ENCODE results near the gene ANKRD2.
A peak's percentile ranks its signal among the peaks of the same experiment; 100 is the strongest.

ANKRD2 gene

DNA sequence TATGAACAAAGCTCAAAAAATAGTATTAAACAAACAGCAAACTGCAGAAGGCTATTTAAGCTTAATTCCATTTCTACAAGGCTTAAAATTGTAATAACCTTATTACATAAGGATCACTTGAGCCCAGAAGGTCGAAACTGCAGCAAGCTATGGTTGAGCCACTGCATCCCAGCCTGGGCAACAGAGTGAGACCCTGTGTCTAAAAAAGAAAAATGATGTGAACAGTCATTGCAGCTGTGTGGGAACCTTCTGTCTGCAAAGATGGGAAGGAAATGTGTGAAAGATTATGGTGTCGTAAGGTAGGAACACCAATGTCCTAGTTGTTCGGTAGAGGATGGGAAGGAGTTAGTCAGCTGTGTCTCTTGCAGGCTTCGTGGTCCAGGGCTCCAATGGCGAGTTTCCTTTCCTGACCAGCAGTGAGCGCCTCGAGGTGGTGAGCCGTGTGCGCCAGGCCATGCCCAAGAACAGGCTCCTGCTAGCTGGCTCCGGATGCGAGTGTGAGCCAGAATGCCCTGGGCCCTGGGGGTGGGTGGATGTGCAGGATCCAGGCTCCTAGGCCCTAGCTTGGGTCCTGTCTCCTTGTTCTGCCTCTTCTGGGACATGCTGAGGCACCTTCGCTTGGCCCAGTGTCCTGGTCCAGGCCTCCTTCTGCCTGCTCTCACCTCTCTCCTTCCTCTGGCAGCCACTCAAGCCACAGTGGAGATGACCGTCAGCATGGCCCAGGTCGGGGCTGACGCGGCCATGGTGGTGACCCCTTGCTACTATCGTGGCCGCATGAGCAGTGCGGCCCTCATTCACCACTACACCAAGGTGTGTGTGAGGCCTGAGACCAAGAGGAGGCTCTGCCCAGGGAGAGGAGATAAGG is 26.1 kb downstream of the ANKRD2 start:
- no peak for DNase-seq

DNA sequence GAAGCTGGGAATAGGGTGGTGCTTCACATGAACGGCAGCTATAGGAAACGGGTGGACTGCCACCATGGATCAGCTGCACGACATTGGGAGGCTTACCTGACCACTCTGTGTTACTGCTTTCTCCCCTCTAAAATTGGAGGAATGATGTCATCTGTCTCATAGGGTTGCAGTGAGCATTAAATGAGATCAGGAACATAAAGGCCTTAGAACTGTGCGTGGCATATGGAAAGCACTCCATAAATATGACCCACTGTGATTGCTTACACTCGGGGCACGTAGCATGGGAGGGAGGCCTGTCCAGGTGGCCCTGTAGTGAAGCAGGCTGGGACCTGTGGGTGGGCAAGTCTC is 26.7 kb downstream of the ANKRD2 start:
- DNase-seq = no peak

DNA sequence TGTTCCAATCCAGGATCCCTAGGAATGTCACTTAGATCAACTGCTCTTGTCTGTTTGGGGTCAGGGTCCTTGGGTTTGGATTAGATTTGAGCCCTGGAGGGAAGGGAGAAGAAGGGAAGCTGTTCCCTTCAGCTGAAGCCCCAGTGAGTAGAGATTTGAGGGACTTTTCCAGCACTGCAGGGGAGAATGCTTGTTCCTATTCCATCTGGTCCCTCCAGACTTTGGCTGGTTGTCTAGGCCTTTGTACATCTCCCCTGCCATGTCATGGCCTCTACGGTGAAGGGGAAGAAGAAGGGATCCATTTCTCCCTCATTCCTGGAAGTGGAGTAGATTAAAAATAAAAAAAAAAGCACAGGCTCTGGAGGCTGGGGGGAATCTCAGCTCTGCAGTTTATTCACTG is 28.0 kb downstream of the ANKRD2 start:
- no peak for DNase-seq

DNA sequence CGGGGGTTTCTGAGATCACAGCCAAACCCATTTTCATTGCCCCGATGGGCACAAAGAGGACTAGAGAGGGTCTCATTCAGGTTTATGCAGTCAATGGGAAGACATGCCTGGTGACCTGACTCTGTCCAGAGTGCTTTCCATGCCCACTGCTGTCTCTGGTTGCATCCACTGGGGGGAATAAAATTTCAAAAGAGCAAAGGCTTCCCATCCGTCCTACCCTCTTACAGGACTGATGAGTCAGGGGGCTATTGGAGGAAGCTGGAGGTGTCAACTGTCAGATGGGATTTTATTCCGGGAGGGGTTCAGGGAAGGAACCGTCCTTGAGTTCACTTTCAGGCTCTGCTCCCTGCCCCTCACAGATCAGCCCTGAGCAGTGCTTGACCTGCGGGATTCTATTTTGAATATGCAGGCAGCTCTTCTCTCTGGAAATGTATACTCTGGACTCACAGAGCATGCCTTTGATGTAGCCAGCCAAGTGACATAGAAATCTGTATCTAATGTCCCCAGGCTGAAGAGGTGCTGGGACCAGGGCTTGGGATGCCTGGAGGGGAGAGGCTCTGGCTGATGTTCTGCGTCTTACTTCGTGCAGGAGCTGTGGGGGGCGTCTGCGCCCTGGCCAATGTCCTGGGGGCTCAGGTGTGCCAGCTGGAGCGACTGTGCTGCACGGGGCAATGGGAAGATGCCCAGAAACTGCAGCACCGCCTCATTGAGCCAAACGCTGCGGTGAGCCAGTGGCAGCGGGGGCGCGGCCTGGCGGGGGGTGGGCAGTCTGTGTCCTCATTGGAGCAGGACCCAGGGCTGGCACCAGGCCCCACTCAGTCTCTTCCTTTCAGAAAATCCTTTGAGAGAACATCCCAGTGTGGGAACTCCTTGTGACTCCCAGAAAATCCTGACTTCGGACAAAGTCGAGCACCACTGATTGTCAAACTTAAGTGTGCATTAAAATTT is 29.0 kb downstream of the ANKRD2 start:
- no peak for DNase-seq

DNA sequence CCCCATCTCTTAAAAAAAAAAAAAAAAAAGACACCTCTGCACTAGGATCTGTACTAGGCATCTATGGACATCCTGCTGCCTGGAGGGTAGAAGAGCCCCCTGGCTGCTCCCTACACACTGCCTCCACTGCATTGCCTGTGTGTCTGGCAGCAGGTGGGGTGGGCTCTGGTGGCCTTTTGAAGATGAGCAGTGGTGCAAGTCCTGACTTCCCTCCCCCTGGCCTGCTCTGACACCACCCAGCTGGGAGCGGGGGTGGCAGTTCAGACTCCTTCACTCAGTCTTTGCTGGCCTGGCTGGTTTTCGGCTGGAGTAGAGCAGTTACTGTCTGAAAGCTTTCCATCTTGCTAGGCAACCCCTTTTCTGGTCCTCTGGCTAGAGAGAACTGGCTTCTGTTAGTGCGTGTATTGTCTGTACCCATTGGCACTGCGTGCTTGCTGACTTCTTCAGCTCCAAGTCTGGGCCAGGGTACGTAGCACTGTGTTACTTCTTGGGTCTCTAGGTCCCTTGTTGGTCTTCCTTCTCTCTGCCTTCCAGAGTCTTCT is 34.6 kb downstream of the ANKRD2 start:
- DNase-seq = no peak

DNA sequence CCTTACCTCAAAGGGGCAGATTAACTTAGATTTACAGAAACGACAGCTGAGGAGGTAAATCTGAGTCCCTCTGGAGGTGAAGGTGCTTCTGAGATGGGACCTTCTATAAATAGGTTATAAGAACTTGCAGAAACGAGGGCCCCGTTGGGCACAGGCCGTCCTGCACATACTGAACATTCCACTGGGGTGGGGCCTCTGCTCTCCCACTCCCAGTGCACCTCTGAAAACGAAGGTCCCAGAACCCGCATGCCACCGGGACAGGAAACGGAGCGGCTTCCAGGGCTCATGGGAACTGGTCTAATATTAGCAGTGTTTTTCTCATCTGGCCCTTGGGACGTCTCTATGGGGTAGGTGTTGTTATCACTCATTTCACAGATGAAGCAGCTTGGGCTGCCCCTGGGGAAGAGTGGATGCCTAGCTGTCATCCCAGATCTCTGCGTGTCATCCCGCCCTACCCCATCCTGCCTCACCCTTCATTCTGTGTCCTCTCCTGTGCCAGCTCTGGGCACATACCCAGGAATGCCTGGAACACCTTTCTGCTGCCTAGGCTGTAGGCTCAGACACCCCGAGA is 36.5 kb downstream of the ANKRD2 start:
- DNase-seq = no peak

DNA sequence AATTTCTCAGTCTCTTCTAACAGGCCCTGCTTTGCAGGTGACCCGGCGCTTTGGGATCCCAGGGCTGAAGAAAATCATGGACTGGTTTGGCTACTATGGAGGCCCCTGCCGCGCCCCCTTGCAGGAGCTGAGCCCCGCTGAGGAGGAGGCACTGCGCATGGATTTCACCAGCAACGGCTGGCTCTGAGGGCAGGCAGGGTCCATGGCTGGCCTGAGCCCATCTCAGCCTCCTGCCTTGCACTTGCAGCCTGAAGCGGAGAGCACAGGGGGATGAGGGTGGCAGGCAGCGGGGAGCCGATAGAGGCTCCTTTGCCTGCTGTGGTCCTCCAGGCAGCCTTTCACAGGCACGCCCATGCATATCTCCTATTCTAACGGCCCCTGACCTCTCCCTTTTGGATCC is 38.9 kb downstream of the ANKRD2 start:
- DNase-seq = no peak

DNA sequence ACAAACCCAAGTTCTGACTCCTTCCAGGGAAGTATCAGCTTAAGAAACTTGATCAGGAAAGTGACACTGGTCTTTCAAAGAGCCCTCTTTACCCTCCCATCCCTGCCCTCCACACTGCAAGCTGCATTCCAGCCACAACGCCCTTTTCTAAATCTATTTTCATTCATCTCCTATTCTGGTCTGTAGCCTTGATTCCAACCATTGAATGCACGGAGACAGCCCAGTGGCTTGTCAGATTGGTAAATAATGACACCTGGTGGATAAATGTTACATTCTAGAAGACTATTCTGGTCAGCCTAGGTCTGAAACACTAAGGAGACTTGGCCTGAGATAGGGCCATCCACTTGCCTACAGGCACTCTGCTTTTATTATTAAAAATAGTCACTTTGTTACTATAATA is 39.8 kb downstream of the ANKRD2 start:
- no peak for DNase-seq

DNA sequence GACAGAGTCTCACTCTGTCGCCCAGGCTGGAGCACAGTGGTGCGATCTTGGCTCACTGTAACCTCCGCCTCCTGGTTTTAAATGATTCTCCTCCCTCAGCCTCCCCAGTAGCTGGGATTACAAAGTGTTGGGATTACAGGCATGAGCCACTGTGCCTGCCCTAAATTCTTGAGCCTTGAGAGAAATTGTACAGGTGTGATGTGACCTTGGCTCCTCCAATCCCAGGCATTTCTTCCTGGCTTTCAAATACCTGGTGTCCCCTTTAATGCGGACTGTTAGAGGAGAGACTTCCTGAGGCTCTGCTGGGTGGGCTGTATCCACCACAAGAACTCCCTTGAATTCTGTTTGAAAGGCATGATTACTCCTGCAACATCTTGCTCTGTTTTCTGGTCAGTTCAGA is 45.7 kb downstream of the ANKRD2 start:
- no peak for DNase-seq

DNA sequence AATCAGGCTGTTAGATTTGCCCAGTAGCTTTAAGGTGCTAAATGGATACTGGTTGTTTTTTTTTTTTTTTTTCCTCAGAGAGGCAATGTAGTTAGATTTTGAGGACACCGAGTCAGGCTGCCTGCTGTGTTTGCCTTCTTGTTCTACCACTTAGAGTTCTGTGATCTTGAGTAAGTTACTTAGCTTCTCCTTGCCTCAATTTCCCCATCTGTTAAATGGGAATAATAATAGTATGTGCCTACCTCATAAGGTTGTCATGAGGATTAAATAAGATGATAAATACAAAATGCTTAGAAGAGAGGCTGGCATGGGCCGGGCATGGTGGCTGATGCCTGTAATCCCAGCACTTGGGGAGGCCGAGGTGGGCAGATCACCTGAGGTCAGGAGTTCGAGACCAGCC is 46.2 kb downstream of the ANKRD2 start:
- DNase-seq = no peak

DNA sequence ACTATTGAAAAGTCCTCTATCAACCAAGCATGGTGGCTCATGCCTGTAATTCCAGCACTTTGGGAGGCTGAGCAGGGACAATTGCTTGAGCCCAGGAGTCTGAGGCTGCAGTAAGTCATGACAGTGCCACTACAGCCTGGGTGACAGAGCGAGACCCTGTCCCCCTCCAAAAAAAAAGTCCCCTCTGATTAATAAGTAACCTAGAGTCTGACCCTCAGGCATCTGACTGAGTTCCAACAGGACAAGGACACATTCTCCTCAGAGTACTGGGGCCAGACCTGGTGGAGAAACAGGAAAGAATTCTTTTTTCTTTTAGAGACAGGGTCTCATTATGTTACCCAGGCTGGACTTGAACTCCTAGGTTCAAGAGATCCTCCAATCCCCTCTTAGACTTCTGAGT is 50.7 kb downstream of the ANKRD2 start:
- no peak for DNase-seq

DNA sequence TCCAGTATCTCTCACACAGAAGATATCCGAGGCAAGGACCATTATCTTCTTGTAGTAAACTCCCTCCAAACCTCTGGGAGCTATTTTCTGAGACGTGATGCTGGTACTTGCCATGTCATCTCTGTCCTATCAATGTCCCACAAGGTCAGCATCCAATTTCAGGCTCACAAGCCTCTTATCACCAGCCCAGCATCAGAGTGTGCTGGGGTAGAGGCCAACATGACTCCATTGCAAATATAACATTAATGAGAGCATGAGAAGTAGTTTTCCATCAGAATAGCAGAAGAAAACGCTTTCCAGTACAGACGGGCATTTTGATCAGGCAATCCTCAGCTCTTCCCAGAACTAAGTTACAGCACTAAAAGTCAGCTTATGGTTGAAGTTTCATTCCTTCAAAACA is 55.2 kb downstream of the ANKRD2 start:
- no peak for DNase-seq

DNA sequence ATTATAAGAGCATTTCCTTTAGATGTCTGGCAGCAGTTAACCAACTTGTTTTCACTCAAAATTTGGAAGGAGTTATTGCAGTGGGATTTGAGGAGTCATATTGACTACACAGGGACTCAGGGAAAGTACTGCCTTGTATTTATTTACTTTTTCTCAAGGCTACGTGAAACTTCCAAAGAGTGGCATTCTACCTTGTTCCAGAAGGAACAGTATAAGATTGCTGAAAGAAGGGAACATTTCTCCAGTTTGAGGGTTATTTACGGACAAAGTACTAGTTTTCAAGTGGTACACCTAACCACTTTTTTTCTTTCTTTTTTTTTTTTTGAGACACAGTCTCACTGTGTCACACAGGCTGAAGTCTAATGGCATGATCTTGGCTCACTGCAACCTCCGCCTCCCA is 55.6 kb downstream of the ANKRD2 start:
- DNase-seq = no peak

DNA sequence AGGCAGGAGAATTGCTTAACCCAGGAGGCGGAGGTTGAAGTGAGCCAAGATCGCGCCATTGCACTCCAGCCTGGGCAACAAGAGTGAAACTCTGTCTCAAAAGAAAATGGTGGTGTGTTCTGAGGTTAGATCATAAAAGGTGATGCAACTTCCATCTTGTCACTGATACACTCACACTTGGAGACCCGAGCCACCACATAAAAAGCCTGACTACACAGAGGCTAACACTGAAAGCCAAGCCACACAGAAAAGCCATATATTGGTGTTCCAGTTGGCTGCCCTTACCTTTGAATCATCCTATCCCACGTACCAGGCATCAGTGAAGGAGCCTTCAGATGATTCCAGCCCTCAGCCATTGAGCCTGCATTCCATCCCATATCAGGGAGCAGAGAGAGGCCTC is 56.7 kb downstream of the ANKRD2 start:
- DNase-seq = no peak

DNA sequence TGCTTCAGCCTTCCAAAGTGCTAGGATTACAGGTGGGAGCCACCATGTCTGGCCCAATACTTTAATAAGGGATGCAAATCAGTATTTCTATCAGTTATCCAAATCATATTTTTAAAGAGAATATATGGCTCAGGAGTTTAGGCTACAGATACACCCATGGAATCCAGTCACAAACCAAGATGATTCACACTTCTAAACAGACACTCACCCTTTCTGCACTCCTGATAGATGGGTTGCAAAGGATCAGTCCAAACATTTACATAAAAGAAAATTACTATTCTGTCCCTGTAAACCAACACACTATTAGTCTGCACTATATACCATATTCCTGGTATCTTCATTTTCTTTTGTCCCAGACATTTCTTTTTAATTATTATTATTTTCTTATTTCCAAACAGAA is 58.5 kb downstream of the ANKRD2 start:
- DNase-seq = no peak

DNA sequence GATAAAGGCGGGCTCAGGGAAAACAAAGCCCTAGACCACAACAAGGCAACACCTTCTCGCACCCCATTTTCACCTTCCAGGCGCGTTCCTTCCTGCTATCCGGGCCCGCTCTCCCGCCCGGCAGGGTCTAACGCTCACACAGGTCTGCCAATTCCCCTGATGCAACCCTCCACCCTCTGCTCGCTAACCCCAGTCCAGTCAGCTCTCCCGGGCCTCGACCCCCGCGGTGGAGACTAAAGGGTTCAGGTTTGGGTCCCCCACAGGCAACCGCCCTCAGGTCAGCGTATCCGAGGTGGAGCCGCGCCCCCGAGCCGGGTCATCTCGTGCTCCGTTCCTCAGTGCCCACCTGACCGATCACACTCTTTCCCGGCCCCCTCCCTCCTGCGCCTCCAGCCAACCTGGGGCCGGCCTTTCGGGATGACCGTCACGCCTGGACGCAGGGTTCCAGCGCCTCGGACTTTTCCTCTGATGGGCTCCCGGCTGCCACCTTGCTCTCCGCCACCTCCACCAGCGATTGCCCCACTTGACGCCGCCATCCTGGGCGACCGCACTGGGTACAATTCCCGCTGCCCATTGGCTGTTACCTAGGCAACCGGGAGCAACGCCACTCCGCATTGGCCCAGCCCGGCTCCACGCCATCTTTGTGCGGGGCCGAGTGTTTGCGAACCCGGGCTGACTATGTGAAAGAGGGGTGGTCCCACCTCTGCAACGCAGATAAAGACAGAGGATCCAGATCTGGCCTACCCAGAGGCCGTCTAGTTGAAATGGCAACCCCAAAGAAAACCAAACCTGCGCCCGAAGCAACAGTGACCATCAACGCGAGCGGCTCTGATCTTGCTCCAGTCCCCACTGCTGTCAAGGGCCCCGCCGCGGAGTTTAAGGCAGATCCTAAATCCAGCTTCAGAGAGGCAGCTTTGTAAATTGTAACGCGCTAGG is 60.6 kb downstream of the ANKRD2 start, which contains the start of gene MORN4:
MORN4 (minus strand) TSS at position 552 of the 936 bp plus-strand sequence. CDS start 13,847 bp downstream, outside the sequence.
- DNase-seq = peak; percentile 84

Measured in GDM1 (cell line).